ENCODE results near the gene NTSR1.

GRCh38 chr20:62692801-62693523 is 15.7 kb upstream of the NTSR1 start:
- TF ChIP-seq CTCF (IDR thresholded peaks at IDR 0.05; ENCODE audit: low read depth, low read length), result no peak
- no peak for TF ChIP-seq EZH2phosphoT487 (IDR thresholded peaks at IDR 0.05; ENCODE audit: low read depth)

All from OCI-LY3 (cell line).